Liver (tissue), 3 donors: ENCODE measurements around the gene FAR1.

Experiments used
- CTCF ChIP-seq: fragments of 150-350 bp; IDR thresholded peaks from 2 replicates; pipeline ENCODE4 v1.5.1; 2017; ENCODE audit warnings: improper control_type of control experiment, low read depth, low read length; ENCODE audit not compliant: missing input control
- JUND ChIP-seq, 2 donors: IDR thresholded peaks; 2 replicates each; pipeline ENCODE4 v1.6.1; 2016; ENCODE audit warnings: antibody characterized with exemption in 2 of 2
- RAD21 ChIP-seq, 2 donors: IDR thresholded peaks; 2 replicates each; pipeline ENCODE4 v1.6.1; 2016; ENCODE audit warnings: antibody characterized with exemption in 2 of 2, mild to moderate bottlenecking in 2 of 2
- TAF1 ChIP-seq: conservative IDR thresholded peaks from 2 replicates; pipeline ENCODE4 v1.6.1; 2016; ENCODE audit warnings: antibody characterized with exemption, mild to moderate bottlenecking
- YY1 ChIP-seq: IDR thresholded peaks from 2 replicates; pipeline ENCODE4 v1.6.1; 2016; ENCODE audit warnings: antibody characterized with exemption, mild to moderate bottlenecking
- donor health status: healthy.
- donor health status: healthy.

GRCh38 chr11:13638422-13638821, 30.0 kb upstream of the FAR1 start:
- TF ChIP-seq YY1 (no peak), CTCF (no peak), TAF1 (no peak), JUND (IDR thresholded peaks at IDR 0.05) (no peak), RAD21 (IDR thresholded peaks at IDR 0.05) (no peak)
